Ovary (tissue), 9 donors: Measurements from ENCODE around the gene DISP2. TPM values are rescaled to one million over a fixed set of nuclear protein-coding genes. Genes with fewer than 3 reads are reported as not detected.
A peak's percentile ranks its signal among the peaks of the same experiment; 100 is the strongest.

Source experiments
- DNase-seq, 5 donors: peaks; one replicate each; pipeline ENCODE4 v3.0.0-alpha.2; 2019 to 2020
- H3K27ac ChIP-seq, 2 donors: fragments of 200-600 bp; one replicate each; pipeline versions ENCODE4 v1.5.1 to v1.8.0; 2019 to 2022
- H3K27me3 ChIP-seq: fragments of 200-600 bp; one replicate; pipeline ENCODE4 v1.8.0; 2022
- H3K36me3 ChIP-seq: fragments of 200-600 bp; sonication (generic); one replicate; pipeline ENCODE4 v1.5.1; 2019
- H3K4me1 ChIP-seq: one replicate; pipeline ENCODE4 v1.8.1; 2013; ENCODE audit warnings: mild to moderate bottlenecking, moderate library complexity; ENCODE audit not compliant: insufficient read depth
- H3K4me3 ChIP-seq: fragments of 200-600 bp; sonication (generic); one replicate; pipeline ENCODE4 v1.5.1; 2017
- H3K9me3 ChIP-seq, 2 donors: fragments of 200-600 bp in 1 of 2; sonication (generic) in 1 of 2; one replicate each; pipeline versions ENCODE4 v1.5.1 to v1.8.1; 2013 to 2019; ENCODE audit warnings: mild to moderate bottlenecking in 1 of 2, moderate library complexity in 1 of 2
- CTCF ChIP-seq, 3 donors: fragments of 450-650 bp in 2 of 3; fragments of 200-600 bp in 1 of 3; IDR thresholded peaks; one replicate each; pipeline versions ENCODE4 v1.5.1 to v1.8.0; 2016 to 2022; ENCODE audit warnings: antibody characterized with exemption in 3 of 3, mild to moderate bottlenecking in 1 of 3
- EP300 ChIP-seq: sonication (generic); formaldehyde crosslinking; IDR thresholded peaks from one replicate; pipeline ENCODE4 v1.6.1; 2017; ENCODE audit warnings: antibody characterized with exemption
- POLR2A ChIP-seq: fragments of 450-650 bp; IDR thresholded peaks from one replicate; pipeline ENCODE4 v1.6.1; 2017; ENCODE audit warnings: antibody characterized with exemption, mild to moderate bottlenecking, moderate library complexity
- WGBS, 3 donors: extraction: QIAGEN DNeasy Blood & Tissue Kit in 1 of 3; methylation state at CpG; one replicate each; pipeline versions ENCODE4 v1.1.5 to v1.1.7; 2013 to 2017; 5-methylcytosine and 5-hydroxymethylcytosine counted together
- intact Hi-C, 4 donors: fragments of 100-400 bp; cut with DNase I; formaldehyde crosslinking; loops; one replicate each; pipeline versions ENCODE4 v1.11.0 to v1.15.1; 2022 to 2023
- polyA plus RNA-seq, 2 donors: library from polyadenylated mRNA; stranded (reverse); fragments of 200-250 nt in 1 of 2; fragments of 350-450 nt in 1 of 2; fragmentation: Illumina TruSeq in 1 of 2; extraction: RNeasy Lipid Tissue Mini Kit (QIAGEN cat#74804) in 1 of 2; gene quantifications; one replicate each; pipeline ENCODE4 v1.2.3, GENCODE V29; 2013 to 2014
- total RNA-seq, 7 donors: library from RNA; depleted of rRNA in 2 of 7; stranded (reverse); fragments of >200 nt in 2 of 7; fragmentation: NEBNext Ultra II Directional in 3 of 7; extraction: Animal tissue kit (Norgen Biotek cat#: 25700) in 3 of 7; gene quantifications; one replicate each; pipeline versions ENCODE4 v1.1.0 to v1.2.4, GENCODE V29; 2016 to 2023
- donor health status: DM: no; HTN: no; CAD: no; lungs with moderate emphysema.
- donor health status: DM: no; HTN: no; CAD: no.
- donor health status: Bipolar disorder and iron deficiency.
- donor health status: DM: yes; HTN: yes; CAD: no.
- donor health status: DM: no; HTN: no; CAD: no.
- donor health status: DM: yes; HTN: yes; CAD: no.

DISP2 gene
- total and polyA plus RNA-seq, 9 donors: 0.48 to 12.9 (median 1.9) TPM; not detected in 2

GRCh38 chr15:40349163-40349562, 8.9 kb upstream of the DISP2 start:
- no peak for DNase-seq
- Histone ChIP-seq H3K27me3 (no peaks in the 10 kb centered on the region), H3K27ac (no peak overlapping the region), H3K4me1 (peaks cover 2% of the 10 kb centered on the region), H3K36me3 (no peaks in the 10 kb centered on the region), H3K4me3 (no peak overlapping the region), H3K9me3 (no peaks in the 10 kb centered on the region)
- intact Hi-C loops: loop anchor here in 1 of 4 donors (10.0 kb wide), 1 partner anchor 244 kb away; the partner anchor contains the start of gene BMF
- WGBS, 3 donors: 87 to 93% (median 90%) methylated on average over 5 of the region's 5 CpGs
- TF ChIP-seq CTCF (IDR thresholded peaks at IDR 0.05) (no peak), EP300 (no peak), POLR2A (no peak)

GRCh38 chr15:40352281-40352901, 5.6 kb upstream of the DISP2 start:
- TF ChIP-seq CTCF (IDR thresholded peaks at IDR 0.05) (no peak), EP300 (no peak), POLR2A (no peak)
- no peak for DNase-seq
- Histone ChIP-seq H3K4me3 (peak overlapping the region; percentile 4), H3K36me3 (no peaks in the 10 kb centered on the region), H3K27ac (no peak overlapping the region), H3K9me3 (no peaks in the 10 kb centered on the region), H3K27me3 (no peaks in the 10 kb centered on the region), H3K4me1 (no peaks in the 10 kb centered on the region)
- WGBS, 3 donors: 76 to 85% (median 82%) methylated on average over 7 of the region's 7 CpGs
- intact Hi-C loops: no loop called here

GRCh38 chr15:40353697-40354096, 4.3 kb upstream of the DISP2 start:
- DNase-seq: peak in 1 of 5 donors; percentile 44
- Histone ChIP-seq H3K27ac (no peak overlapping the region), H3K27me3 (no peaks in the 10 kb centered on the region), H3K4me1 (no peaks in the 10 kb centered on the region), H3K9me3 (no peaks in the 10 kb centered on the region), H3K4me3 (no peak overlapping the region), H3K36me3 (no peaks in the 10 kb centered on the region)
- intact Hi-C loops: no loop called here
- no peak for TF ChIP-seq CTCF (IDR thresholded peaks at IDR 0.05)
- no peak for TF ChIP-seq POLR2A
- TF ChIP-seq EP300: no peak
- WGBS, 3 donors: 56 to 65% (median 59%) methylated on average over 5 of the region's 5 CpGs

GRCh38 chr15:40354408-40355171, 3.4 kb upstream of the DISP2 start:
- intact Hi-C loops: loop anchor here in 1 of 4 donors (5.0 kb wide), 1 partner anchor 32 kb away; the partner anchor contains the start of gene INAFM2
- 31 to 37% (median 32%) methylated on average over 9 of the region's 9 CpGs for WGBS, 3 donors
- no peak for TF ChIP-seq POLR2A
- no peak for TF ChIP-seq CTCF (IDR thresholded peaks at IDR 0.05)
- TF ChIP-seq EP300: no peak
- H3K9me3 ChIP-seq: no peaks in the 10 kb centered on the region
- peak in 2 of 5 donors; percentile 42 to 74 for DNase-seq
- no peak overlapping the region for H3K27ac ChIP-seq
- H3K4me1 ChIP-seq: no peaks in the 10 kb centered on the region
- no peaks in the 10 kb centered on the region for H3K36me3 ChIP-seq
- H3K4me3 ChIP-seq: no peak overlapping the region
- H3K27me3 ChIP-seq: no peaks in the 10 kb centered on the region
